NCI-H2227 (cell line): ENCODE data around the gene VCP.

Experiments used
- DNase-seq: peaks from one replicate; lab custom pipeline; 2025; ENCODE audit not compliant: unreplicated experiment; lab: John Stamatoyannopoulos, UW

VCP gene

DNA sequence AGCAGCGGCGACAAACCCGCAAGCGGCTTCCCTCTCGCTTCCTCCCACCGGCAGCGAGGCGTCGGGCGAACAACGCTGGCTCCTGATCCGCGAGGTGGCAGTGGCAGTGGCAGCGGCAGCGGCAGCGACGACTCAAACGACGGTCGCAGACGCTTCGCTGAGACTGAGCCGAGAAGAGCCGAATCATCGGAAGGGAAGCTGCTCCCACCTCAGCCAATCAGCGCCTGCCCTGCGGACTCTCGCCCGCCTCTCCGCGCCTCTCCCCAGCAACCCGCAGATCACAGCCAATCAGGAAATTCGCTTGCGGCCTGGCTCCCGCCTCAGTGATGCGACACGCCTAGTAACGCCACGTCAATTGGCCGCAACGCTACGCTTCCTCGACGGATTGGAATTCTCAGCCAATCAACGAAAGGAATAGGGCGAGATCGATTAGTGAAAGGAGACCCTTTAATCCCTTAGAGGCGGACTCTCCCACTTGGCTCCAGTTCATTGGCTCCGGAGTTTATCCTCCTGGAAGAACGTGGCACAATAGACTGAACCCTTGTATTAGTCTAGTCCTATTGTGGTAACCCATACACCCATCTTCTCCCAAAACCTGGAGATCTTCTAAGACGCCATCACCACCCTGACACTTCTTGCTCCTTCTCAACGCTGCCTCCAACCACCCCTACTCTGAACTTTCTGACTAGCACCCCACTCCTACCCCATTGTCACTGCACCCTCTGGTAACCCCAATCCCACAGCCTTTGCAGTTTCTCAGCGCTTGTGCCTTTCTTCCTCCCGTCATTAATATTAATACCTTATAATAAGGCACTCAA is at the start of gene VCP:
VCP (minus strand) TSS at position 165 of the 818 bp plus-strand sequence. CDS start 272 bp downstream, outside the sequence.
- DNase-seq: peak; percentile 98

DNA sequence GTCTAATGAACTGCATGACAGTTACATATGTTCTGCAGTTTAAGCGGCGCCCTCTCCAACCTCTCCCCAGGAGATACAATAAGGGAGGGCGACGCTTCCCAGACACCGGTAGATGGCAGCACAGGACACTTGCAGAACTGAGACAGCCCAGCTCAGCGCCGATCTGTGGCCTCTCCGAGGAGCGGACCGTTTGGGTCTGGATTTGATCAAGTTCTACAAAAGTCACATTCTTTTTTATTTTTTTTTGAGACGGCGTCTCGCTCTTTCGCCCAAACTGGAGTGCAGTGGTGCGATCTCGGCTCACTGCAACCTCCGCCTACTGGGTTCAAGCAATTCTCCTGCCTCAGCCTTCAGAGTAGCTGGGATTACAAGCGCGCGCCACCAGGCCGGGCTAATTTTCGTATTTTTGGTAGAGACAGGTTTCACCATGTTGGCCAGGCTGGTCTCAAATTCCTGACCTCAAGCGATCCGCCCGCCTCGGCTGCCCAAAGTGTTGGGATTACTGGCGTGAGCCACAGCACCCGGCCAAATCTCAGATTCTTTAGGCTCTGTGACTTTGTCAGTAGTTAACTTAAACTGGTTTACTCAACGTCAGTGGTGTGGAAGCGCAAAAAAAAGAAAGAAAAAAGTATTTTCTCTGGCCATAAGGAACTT is 44.6 kb upstream of the VCP start:
- DNase-seq: peak; percentile 90

DNA sequence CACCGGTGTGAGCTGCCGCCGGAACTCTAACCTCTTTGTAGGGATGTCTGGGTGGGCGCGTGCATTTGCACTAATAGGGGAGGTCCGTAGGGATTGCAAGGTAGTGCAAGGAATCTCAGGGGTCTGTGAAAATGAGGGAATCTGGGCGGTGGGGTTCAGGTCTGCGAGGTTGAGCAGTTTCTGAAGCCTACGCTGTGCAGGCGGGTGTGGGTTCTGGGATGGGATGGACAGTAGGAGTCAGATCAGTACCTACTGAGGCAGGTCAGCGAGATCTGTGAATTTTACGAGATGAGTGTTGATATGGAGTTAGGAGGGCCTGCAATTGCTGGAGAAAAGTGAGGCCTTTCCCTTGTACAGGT is 44.1 kb upstream of the VCP start:
- DNase-seq: no peak

DNA sequence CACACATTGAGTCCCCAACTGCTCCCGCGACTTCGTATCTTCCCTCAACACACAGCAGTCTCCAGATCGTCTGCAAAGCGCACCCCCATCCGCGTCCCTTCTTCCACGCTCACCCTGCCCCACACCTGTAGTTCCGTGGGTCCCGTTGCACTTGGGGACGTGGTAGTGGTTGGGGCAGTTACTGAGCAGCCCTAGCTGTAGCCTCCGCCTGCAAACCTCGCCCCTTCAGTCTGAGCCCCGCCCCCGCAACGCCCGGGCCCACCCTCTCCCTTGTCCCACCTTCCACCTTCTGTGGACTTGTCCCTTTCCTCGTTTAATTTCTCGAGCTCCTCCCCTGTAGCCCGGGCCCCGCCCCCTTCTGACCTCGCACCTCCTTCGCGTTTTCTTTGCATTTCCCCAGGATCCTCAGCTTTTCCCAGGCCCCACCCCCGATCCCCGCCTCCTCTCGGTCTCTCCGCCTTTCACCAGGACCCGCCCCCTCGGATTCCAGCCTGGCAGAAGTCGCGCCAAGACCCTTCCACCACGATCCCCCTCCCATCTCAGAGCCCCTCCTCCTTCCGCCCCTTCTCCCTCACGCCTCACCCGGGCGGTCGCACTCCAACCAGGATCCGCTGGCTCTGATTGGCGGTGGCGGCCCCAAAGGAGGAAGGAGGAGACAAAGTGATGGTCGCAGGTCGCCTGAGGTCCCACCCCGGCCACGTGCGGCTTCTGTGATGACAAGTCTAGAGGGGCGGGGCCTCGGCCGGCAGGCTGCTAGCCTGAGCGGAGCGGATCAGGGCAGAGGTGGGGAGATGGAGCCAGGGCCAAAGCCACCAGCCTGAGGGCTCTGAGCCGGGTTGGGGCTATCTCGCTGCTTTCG is 43.5 kb upstream of the VCP start, which contains the start of gene ATOSB:
ATOSB (minus strand) TSS at position 183 of the 859 bp plus-strand sequence. CDS start 7,588 bp downstream, outside the sequence.
- peak; percentile 99 for DNase-seq

DNA sequence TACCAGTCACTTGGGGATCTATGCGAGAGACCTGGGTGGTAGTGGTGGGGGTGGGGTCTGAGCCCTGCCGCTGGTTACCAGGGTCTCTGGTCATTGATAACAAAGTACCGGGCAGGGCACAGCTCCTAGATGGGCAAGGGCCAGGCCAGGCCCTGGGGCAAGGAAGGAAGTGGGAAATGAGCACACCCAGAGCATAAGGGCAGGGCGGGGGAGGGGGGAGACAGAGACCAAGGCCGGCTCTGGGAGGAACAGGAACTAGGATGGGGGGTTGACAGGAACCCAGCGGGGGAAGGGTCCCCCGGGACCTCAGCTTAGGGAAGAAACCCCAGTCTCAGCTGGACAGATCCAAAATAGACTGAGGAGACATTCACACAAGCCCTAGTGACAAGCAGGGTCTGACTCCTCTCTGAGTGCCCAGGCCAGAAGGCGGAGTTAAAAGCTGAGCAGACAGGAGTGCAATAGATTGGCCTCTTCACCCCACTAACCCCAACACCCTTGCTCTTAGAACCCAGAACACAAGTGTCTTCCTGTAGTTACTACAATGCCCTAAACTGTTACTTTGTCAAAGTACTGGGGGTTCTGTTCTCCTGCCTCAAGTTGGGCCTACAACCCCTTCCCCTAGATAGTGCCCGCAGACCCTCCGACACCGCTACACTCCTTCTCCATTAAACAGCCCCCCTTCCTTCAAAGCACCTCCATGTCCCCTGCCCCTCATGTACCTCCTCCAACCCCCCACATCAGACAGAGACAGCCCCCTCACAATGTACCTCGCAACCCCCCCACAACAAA is 42.6 kb upstream of the VCP start:
- no peak for DNase-seq

DNA sequence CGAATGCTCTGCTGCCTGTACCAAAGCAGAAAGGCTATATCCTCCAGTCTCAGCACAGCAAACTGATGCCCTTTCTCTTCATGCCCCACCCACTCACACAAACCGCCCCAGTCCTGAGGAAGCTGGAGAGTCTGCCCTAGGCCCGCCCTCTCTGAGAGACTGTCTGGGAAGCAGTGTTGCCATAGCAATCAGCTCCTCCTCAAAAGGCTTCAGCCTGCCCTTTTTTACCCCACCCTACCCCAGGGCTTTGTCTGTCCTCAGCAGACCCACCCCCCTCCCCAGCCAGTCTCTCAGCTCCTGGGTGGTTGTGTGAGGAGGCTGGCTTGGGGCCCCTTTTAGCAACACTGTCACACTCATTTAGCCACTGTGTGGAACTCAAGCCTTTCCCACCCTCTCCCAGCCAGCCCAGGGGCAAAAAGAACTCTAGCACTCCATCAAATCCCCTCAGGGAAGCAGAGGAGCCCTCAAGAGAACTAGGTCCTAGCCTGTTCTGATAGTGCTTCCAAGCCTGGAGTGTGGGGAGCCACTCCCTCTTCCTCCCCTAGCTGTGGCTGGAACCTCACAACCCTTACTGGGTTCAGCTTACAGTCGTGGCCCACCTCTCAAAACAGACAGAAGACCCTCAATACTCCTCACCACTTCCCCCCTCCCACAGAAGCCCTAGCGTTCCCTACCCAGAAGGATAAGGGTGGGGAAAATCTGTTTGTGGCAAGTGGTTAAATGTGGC is 41.9 kb upstream of the VCP start:
- DNase-seq: peak; percentile 94

DNA sequence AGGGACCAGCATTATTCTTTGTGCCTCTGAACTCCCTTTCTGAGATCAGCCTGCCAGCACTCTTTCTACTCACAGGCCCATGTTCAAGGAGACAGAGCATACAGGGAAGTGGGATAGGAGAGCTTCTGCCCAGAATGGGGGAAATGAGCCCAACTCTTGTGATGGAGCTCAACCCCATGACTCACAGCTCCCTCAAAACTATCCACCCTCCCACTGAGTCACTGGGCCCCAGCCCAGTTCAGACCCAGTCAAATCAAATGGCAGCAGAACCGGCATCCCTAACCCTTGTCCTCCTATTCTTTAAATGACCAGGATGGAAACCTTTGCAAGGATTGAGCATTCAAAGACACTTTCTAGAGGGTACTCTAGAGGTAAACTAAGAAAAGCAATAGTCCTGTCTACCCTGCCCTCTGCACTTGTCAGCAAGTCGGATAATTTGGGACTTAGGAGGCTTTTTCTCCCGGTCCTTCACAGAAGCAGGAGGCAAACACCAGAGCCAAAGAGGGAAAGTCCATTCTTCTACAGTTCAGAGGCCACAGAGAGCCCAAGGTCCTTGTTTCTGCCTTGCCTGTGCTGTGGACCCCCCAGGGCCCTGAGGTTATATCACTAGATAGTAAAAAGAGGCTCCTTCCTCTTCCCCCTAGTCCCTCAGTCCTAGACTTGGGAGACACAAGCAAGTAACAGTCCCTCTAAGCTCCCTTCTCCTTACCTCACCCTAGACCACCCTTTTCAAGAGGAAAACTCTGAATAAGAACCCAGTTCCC is 40.0 kb upstream of the VCP start:
- no peak for DNase-seq

DNA sequence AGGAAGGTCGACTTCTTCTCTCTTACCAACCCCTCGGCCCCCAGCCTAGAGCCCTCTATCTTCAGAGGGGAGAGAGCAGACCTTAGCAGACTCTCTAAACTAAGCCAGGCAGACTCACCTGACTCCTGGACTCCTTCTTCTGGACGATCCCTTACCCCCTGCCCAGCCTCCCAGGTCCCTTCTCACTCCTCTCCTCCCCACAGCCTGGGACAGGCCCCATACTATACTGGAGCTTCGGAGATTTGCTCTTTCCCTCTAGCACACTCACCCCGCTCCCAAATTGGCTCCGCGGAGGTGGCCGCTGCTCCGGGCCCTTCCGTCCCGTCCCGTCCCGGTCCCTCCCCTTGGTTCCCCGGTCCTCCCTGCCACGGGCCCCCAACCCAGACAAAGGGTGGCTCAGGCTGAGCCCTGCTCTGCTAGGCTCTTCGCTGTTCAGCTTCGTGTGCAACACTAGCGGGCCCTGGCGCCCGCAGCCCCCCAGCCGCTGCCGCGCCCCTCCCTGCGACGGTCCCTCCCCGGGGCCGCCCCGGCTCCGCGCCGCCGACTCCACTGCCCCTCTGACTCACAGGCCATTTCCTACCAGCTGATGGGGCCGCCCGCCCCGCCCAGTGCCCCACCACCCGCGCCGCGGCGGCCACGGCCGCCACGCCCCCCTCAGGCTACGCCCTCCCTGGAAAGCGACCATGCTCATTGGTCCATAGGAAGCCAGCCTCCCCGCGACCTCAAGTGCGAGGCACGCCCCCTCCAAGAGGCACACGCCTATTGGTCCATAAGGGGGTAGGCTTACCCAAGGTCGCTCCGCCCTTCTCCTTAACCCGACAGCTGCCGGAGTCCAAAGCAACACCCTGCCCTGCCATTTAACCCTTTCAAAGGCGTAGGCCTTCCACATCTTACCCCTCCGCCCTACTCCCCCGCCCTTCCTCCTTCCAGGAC is 38.8 kb upstream of the VCP start:
- peak; percentile 96 for DNase-seq

DNA sequence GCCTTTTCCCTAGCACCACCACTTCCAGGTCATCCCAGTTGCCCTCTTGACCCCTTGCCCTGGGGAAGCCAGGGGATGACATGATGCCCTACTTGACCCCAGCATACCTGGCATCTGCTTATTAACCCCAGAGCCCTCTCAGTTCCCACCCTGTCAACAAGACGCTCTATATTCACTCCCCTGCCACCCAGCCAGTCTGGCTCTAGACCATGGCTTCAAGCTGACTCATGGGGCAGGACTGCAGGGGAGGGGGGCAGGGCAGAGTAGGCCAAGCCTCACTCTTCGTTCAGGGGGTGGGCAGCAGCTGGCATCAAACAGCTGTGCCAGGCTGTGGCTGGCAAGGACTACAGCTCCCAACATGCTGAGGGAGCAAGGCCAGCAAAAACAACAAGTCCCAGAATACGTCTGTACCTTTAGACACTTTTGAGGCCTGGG is 37.9 kb upstream of the VCP start:
- peak; percentile 22 for DNase-seq

DNA sequence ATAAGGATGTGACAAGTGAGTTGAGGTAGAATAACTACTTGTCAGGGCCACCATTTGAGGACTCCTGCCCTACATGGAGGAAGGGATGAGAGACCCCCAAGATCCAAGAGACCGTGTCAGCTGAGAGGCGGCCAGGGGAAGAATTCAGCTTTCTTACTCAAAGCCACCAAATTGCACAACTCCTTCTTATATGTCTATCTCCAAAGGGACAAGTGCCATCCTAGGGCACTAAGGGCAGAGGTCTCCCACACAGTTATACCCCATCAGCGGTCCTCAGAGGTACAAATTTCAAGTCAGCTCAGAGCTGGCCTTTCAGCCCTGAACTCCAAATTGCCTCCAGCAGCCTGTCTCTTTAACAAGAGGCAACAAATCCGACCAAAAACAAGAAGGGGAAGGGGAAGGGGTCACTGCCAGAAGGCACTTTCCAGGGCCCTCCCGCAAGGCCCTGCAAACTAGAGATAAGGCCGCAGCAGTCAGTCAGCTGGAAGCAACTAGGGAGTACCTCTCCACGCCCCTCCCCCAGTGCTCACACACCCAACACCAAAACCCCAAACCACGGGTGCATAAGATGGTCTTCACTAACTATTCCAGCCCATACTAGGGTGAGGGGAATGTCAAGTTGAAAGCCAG is 36.6 kb upstream of the VCP start:
- no peak for DNase-seq

DNA sequence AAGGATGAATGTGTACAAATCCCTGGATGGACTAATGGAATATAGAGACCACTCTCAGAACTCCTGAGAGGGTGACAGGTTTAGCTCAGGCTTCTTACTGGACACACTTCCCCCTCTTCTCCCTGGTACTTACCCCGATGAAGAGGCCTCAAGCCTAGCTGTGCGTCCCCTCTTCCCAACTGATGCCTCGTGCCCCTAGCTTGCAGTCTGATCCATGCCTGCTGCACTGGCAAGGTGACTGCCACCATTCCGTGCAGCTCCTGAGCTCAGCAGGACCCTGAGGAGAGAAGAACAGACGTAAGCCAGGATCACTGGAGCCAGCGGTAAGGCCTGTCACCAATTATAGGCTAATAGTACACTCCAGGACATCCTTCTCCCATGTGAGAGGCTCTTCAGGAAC is 36.0 kb upstream of the VCP start:
- no peak for DNase-seq

DNA sequence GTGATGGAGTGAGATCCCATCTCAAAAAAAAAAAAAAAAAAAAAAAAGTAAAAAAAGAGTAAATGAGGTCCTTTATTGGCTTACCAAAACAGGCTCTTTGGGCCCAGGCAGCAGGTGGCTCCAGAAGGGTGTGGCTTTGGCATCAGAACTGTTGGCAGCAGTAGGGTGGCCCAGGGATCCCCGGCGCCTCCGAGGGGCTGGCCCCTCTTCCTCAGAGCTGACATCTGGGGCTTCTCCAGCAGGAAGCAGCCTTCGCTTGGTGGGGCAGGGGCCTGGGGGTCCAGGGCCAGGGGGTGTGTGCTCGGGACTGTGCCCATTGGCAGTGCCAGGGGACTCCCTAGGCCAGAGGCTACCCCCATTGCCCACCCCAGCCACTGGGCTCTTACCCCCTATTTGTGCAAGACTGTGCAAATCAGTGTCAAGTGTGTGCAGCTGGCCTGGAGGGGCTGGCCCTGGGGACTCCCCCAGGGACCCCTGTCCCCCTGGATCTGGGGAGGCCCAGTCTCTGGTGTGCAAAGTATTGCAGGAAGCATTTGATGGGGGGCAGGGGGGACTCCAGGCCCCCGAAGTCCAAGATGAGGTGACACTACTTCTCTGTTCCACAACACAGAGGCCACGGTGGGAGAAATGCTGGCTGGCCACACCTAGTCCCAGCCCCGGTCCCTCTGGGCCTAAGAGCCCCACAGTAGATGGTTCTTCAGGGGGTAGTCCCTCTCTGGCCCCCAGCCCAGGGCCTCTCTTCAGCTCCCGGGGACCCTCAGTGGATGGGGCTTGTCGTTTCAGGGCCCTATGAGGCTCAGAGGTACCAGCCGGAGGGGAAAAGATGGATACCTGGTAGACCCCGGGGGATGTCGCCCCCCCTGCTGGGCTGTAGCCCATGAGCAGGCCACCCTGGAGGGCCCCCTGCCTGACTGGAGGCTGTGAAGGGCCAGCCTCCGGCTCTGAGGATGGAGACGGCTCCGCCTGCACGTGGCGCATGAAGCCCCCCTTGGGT is 35.2 kb upstream of the VCP start:
- DNase-seq: no peak

DNA sequence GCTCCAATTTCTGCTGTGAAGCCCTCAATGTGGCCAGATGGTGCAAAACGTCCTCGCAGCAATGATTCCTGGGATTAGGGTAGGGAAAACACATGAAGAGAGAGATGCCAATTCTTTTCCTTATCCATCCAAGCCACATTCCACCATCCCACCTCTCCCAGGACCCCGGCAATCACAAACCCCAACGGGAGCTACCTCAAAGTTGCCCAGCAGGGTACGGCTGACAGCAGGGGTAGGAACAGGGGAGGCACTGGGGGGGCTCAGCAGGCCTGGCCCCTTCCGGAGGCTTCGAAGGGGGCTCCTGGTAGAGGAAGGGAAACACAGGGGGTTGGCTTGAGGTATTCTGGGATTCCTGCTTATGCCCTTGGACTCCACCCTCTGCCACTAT is 33.9 kb upstream of the VCP start:
- DNase-seq: no peak

DNA sequence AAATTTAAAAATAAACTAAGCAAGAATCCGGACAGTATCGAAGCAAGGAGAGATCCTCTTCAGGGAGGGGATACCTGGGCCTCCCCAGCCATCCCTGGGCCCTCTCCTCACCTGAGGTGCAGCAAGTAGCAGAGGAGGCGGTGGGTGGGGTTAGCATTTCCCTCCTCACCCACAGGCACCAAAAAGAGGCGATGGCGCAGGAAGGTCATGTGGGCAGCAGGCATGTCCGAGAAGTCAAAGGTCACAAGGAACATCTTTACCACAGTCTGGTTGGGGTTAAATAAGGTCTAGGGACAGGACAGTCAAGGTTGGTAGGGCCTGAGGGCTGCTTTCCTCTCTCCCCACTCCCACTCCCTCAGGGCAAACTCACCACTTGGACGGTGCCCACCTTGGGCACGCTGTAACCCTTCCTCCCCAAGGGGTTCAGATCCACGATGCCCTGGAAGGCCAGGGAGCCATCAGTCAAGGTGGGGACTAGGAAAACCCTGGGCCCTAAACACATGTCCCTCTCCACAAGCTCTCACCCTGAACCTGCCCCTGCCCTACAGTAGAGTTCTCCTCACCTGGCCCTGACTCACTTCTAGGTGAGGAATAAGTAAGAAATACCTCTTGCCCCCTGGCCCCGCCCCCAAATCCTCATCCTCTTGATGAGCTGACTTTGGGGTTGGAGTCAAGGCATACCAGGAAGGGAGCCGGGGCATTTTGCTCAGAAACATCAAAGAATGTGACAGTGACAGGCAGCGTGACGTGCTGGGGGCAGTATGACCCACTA is 33.3 kb upstream of the VCP start:
- no peak for DNase-seq

DNA sequence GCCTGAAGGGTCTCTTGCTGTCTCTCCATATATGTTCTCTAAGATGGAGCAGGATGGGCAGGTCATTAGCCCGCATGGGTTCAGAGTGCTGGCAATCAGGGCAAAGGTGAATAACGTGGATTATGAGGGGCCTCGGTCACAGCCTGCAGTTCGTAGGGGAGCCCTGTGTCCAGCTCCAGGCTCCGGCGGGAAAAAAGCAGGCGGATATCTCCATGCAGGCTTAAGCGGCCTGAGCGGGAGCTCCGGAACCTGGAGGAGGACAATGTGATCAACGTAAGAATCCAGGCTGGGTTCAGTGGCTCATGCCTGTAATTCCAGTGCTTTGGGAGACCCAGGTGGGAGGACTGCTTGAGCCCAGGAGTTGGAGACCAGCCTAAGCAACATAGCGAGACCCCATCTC is 32.7 kb upstream of the VCP start:
- DNase-seq: no peak

DNA sequence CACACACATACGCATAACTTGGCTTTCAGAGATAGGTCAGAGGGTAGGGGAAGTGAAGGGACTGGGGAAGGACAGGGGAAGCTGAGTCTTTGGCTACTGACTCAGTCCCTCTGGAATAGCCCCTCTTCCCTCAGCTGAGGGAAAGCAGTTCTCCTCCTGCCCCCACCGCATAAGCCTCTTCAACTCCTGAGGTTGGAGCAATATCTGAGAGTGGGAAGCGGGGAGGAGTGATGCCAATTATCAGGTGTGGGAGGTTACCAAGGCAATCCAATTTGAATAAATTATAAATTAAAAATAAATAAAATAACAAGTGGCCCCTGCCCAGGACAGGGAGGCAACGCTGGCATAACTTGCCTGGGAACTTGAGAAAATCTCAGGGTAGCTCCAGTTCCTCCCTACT is 32.2 kb upstream of the VCP start:
- DNase-seq: no peak
